Measurements from ENCODE around the gene P2RX5.
A peak's percentile ranks its signal among the peaks of the same experiment; 100 is the strongest.

P2RX5 gene

GRCh38 chr17:3636908-3637373, 59.0 kb downstream of the P2RX5 start:
- Histone ChIP-seq H3K9me2 (replicated peaks; ENCODE audit: insufficient read depth, low read length) (no peaks in the 10 kb centered on the region), H3K4me2 (ENCODE audit: low read depth, low read length, poor library complexity, severe bottlenecking) (peak overlapping the region; percentile 70), H3K27me3 (ENCODE audit: low read length) (no peaks in the 10 kb centered on the region), H3K9me3 (ENCODE audit: insufficient read depth, low read length) (no peaks in the 10 kb centered on the region), H3K9ac (ENCODE audit: low read length) (peak overlapping the region; percentile 81), H3F3A (ENCODE audit: insufficient read depth) (0 out of 2 replicates have a peak, but pooled peaks cover 4% of the 10 kb centered on the region), H2AFZ (ENCODE audit: low read depth, low read length, severe bottlenecking) (peak overlapping the region; percentile 86), H3K36me3 (ENCODE audit: low read length) (no peaks in the 10 kb centered on the region), H3K79me2 (ENCODE audit: insufficient read depth, low read length) (peaks cover 14% of the 10 kb centered on the region; the same call in 1 of the 2 replicates), H3K4me3 (ENCODE audit: insufficient read depth, low read length, poor library complexity, severe bottlenecking) (peak overlapping the region; percentile 86), H3K27ac (ENCODE audit: low read depth, low read length) (no peak overlapping the region), H4K20me1 (ENCODE audit: low read depth, low read length) (no peaks in the 10 kb centered on the region)
- TF ChIP-seq EZH2phosphoT487 (conservative IDR thresholded peaks at IDR 0.05; ENCODE audit: low read length): no peak
- no peak for TF ChIP-seq CTCF (IDR thresholded peaks at IDR 0.05; ENCODE audit: insufficient read depth, low read length, poor library complexity, severe bottlenecking)

- no peaks in the 10 kb centered on the region for H3K9me2 ChIP-seq (replicated peaks; ENCODE audit: insufficient read depth, low read length)
- peak within 1 kb of the TSS; percentile 70 for H3K4me2 ChIP-seq (ENCODE audit: low read depth, low read length, poor library complexity, severe bottlenecking)
- H3K9ac ChIP-seq (ENCODE audit: low read length): peak within 1 kb of the TSS; percentile 81
- no peaks in the 10 kb centered on the region for H3K36me3 ChIP-seq (ENCODE audit: low read length)
- no peaks in the 10 kb centered on the region for H3K27me3 ChIP-seq (ENCODE audit: low read length)
- no peaks in the 10 kb centered on the region for H4K20me1 ChIP-seq (ENCODE audit: low read depth, low read length)
- no peaks in the 10 kb centered on the region for H3K9me3 ChIP-seq (ENCODE audit: insufficient read depth, low read length)
- peak within 1 kb of the TSS; percentile 86 for H2AFZ ChIP-seq (ENCODE audit: low read depth, low read length, severe bottlenecking)
- peak within 1 kb of the TSS; percentile 86 for H3K4me3 ChIP-seq (ENCODE audit: insufficient read depth, low read length, poor library complexity, severe bottlenecking)
- H3K79me2 ChIP-seq (ENCODE audit: insufficient read depth, low read length): peaks cover 14% of the 10 kb centered on the region; the same call in 1 of the 2 replicates
- H3F3A ChIP-seq (ENCODE audit: insufficient read depth): 0 out of 2 replicates have a peak, but pooled peaks cover 4% of the 10 kb centered on the region
- H3K27ac ChIP-seq (ENCODE audit: low read depth, low read length): peak within 1 kb of the TSS; percentile 85
- TF ChIP-seq CTCF (IDR thresholded peaks at IDR 0.05; ENCODE audit: insufficient read depth, low read length, poor library complexity, severe bottlenecking) (no peak), EZH2phosphoT487 (conservative IDR thresholded peaks at IDR 0.05; ENCODE audit: low read length) (no peak)
These were observed 59.6 kb downstream of the P2RX5 start, which contains the start of the genes CTNS and SHPK for GRCh38 chr17:3636154-3636907. TSS of gene CTNS (plus strand) at chr17:3636760. CDS start at chr17:3640207, 3,447 bp downstream. TSS of gene SHPK (minus strand) at chr17:3636250. CDS start at chr17:3636219, 31 bp downstream.

GRCh38 chr17:3635474-3636153, 60.3 kb downstream of the P2RX5 start:
- peak overlapping the region; percentile 86 for H3K4me3 ChIP-seq (ENCODE audit: insufficient read depth, low read length, poor library complexity, severe bottlenecking)
- no peak for TF ChIP-seq EZH2phosphoT487 (conservative IDR thresholded peaks at IDR 0.05; ENCODE audit: low read length)
- TF ChIP-seq CTCF (IDR thresholded peaks at IDR 0.05; ENCODE audit: insufficient read depth, low read length, poor library complexity, severe bottlenecking): no peak
- H2AFZ ChIP-seq (ENCODE audit: low read depth, low read length, severe bottlenecking): peak overlapping the region; percentile 62
- H3K9ac ChIP-seq (ENCODE audit: low read length): peak overlapping the region; percentile 81
- H3K9me3 ChIP-seq (ENCODE audit: insufficient read depth, low read length): no peaks in the 10 kb centered on the region
- H4K20me1 ChIP-seq (ENCODE audit: low read depth, low read length): no peaks in the 10 kb centered on the region
- H3K36me3 ChIP-seq (ENCODE audit: low read length): no peaks in the 10 kb centered on the region
- H3K79me2 ChIP-seq (ENCODE audit: insufficient read depth, low read length): peaks cover 14% of the 10 kb centered on the region; the same call in 1 of the 2 replicates
- H3K4me2 ChIP-seq (ENCODE audit: low read depth, low read length, poor library complexity, severe bottlenecking): peak overlapping the region; percentile 65
- H3K9me2 ChIP-seq (replicated peaks; ENCODE audit: insufficient read depth, low read length): no peaks in the 10 kb centered on the region
- 0 out of 2 replicates have a peak, but pooled peaks cover 4% of the 10 kb centered on the region for H3F3A ChIP-seq (ENCODE audit: insufficient read depth)
- H3K27ac ChIP-seq (ENCODE audit: low read depth, low read length): peak overlapping the region; percentile 85; the same call in 1 of the 2 replicates
- H3K27me3 ChIP-seq (ENCODE audit: low read length): no peaks in the 10 kb centered on the region
